Body of pancreas (tissue), 4 donors: Measurements from ENCODE around the gene LMOD1. TPM values are rescaled to one million over a fixed set of nuclear protein-coding genes. Genes with fewer than 3 reads are reported as not detected.

Source experiments
- ATAC-seq: fragments of 150-250 bp; one replicate; pipeline ENCODE4 v1.9.1; 2016
- DNase-seq, 4 donors: peaks; one replicate each; pipeline ENCODE4 v3.0.0-alpha.2; 2019
- H3K27ac ChIP-seq, 4 donors: fragments of 200-600 bp; sonication (generic); 1 replicate in 3 of 4; 2 replicates in 1 of 4; pipeline versions ENCODE4 v1.5.1 to v1.6.1; 2016 to 2019; ENCODE audit warnings: mild to moderate bottlenecking in 1 of 4, mixed read lengths in 1 of 4, moderate library complexity in 1 of 4
- H3K27me3 ChIP-seq, 2 donors: fragments of 200-600 bp; sonication (generic); one replicate each; pipeline ENCODE4 v1.6.0; 2016; ENCODE audit warnings: mild to moderate bottlenecking in 1 of 2
- H3K36me3 ChIP-seq, 2 donors: fragments of 200-600 bp; sonication (generic); replicated peaks in 1 of 2; 2 replicates each; pipeline ENCODE4 v1.5.1; 2016; ENCODE audit warnings: low read depth in 2 of 2; ENCODE audit not compliant: insufficient read depth in 1 of 2
- H3K4me1 ChIP-seq: fragments of 200-600 bp; sonication (generic); one replicate; pipeline ENCODE4 v1.6.0; 2016
- H3K4me3 ChIP-seq, 2 donors: fragments of 200-600 bp; sonication (generic); 1 replicate in 1 of 2; 2 replicates in 1 of 2; pipeline ENCODE4 v1.5.1; 2016 to 2019
- H3K9me3 ChIP-seq, 3 donors: fragments of 200-600 bp; sonication (generic); 1 replicate in 2 of 3; 2 replicates in 1 of 3; pipeline ENCODE4 v1.5.1; 2016
- CTCF ChIP-seq, 7 experiments: fragments of 450-650 bp in 4 of 7; fragments of 200-600 bp in 3 of 7; sonication (generic) in 3 of 7; IDR thresholded peaks; one replicate each; pipeline ENCODE4 v1.5.1; 2016 to 2019; ENCODE audit warnings: antibody characterized with exemption in 7 of 7
- POLR2A ChIP-seq, 3 donors: fragments of 450-650 bp; IDR thresholded peaks; one replicate each; pipeline ENCODE4 v1.6.1; 2016; ENCODE audit warnings: antibody characterized with exemption in 3 of 3, mild to moderate bottlenecking in 2 of 3
- WGBS, 2 donors: methylation state at CpG; one replicate each; pipeline ENCODE4 v1.1.5; 2017; 5-methylcytosine and 5-hydroxymethylcytosine counted together
- intact Hi-C: fragments of 100-400 bp; cut with DNase I; formaldehyde crosslinking; loops from one replicate; pipeline ENCODE4 v1.15.1; 2023
- total RNA-seq, 2 donors: library from RNA; depleted of rRNA; stranded (reverse); fragments of >200 nt; gene quantifications; one replicate each; pipeline ENCODE4 v1.1.0, GENCODE V29; 2016

The LMOD1 gene
- total RNA-seq, 2 donors from 2014 or later, result 14.8 to 16.9 TPM

- peak; percentile 46 to 66 (median 54) for DNase-seq
- Histone ChIP-seq H3K27ac (peak overlapping the region in 2 of 4 donors; percentile 40 to 48), H3K4me1 (peaks cover 18% of the 10 kb centered on the region), H3K4me3 (no peak overlapping the region), H3K9me3 (no peaks in the 10 kb centered on the region), H3K27me3 (no peaks in the 10 kb centered on the region), H3K36me3 (no peaks in the 10 kb centered on the region)
- no peak for TF ChIP-seq CTCF (IDR thresholded peaks at IDR 0.05)
- TF ChIP-seq POLR2A (IDR thresholded peaks at IDR 0.05), result no peak
- peak; percentile 41 for ATAC-seq
- intact Hi-C loops, result no loop called here
- 12 to 15% methylated on average over 7 of the region's 7 CpGs for WGBS, 2 donors
These were observed 62.6 kb downstream of the LMOD1 start for GRCh38 chr1:201883786-201884185.

DNA sequence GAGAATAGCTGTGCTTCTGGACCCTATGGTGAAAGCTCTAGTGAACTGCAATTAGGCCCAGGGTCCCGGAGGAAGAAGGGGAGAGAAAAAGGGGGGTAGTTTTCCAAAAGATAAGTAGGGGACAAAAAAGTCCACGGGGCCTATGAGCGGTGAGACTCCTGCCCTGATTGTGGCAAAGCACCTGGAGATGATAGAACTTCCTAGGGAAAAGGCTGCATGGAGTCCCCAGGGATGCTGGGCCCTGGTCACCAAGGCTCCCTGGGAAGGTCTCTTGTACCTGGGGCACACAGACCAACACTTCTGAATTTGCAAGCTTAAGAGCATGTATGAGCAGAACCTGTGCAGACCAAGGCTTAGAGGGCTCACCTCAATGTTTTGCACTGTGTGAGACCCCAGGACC lies 63.1 kb downstream of the LMOD1 start:
- DNase-seq (no peak), ATAC-seq (no peak)
- TF ChIP-seq POLR2A (IDR thresholded peaks at IDR 0.05) (no peak), CTCF (IDR thresholded peaks at IDR 0.05) (no peak)
- Histone ChIP-seq H3K36me3 (no peaks in the 10 kb centered on the region), H3K4me1 (peaks cover 16% of the 10 kb centered on the region), H3K27ac (peak overlapping the region in 1 of 4 donors; percentile 40), H3K27me3 (no peaks in the 10 kb centered on the region), H3K4me3 (no peak overlapping the region), H3K9me3 (no peaks in the 10 kb centered on the region)
- intact Hi-C loops, result no loop called here
- 66 to 78% methylated on average over 3 of the region's 3 CpGs for WGBS, 2 donors

DNA sequence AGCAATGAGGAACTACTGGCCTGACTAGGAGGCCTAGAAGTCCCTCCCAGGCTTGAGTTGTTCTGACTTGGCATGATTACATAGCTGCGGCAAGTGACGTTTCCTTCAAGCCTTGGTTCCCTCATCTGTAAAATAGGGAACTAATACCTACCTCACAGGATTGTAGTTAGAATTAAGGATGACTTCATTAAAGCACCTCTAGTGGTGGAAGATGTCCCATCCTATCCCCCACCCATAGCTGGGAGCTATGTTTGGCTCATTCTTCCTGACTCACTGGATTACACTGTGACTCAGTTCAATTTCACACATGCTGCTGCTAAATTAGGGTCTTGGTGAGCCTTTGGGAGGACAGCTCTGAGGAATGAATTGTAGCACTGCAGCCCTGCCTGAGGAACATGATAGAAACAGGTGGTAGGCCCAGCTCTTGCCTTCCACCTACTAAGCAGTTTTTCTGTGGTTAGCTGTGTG lies 63.6 kb downstream of the LMOD1 start:
- H3K9me3 ChIP-seq, result no peaks in the 10 kb centered on the region
- WGBS, 2 donors, result 66 to 72% methylated on average over 2 of the region's 2 CpGs
- DNase-seq (peak in 1 of 4 donors; percentile 49), ATAC-seq (no peak)
- H3K27ac ChIP-seq, result no peak overlapping the region
- H3K4me3 ChIP-seq, result no peak overlapping the region
- intact Hi-C loops, result no loop called here
- peaks cover 16% of the 10 kb centered on the region for H3K4me1 ChIP-seq
- no peaks in the 10 kb centered on the region for H3K27me3 ChIP-seq
- H3K36me3 ChIP-seq, result no peaks in the 10 kb centered on the region
- no peak for TF ChIP-seq CTCF (IDR thresholded peaks at IDR 0.05)
- no peak for TF ChIP-seq POLR2A (IDR thresholded peaks at IDR 0.05)

DNA sequence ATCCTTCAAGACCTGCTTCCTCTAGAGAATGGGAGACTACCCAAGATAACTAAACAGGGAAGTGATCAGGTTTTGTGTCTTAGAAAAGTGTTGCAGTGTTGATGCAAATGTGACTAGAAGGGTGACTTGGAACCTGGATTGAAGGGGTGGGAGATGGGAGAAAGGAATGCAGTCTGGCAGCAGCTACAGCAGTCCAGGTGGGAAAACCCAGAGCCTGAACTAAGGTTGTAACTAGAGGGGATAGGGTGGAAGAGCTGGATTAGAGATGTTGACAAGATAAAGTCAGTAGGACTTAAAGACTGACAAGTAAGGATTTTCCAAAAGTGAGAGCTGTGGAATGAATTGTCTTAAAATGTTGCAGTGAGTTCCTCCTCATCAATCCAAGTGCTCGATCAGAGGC lies 64.7 kb downstream of the LMOD1 start:
- Histone ChIP-seq H3K36me3 (no peaks in the 10 kb centered on the region), H3K9me3 (no peaks in the 10 kb centered on the region), H3K27me3 (no peaks in the 10 kb centered on the region), H3K4me3 (no peak overlapping the region), H3K4me1 (peaks cover 16% of the 10 kb centered on the region), H3K27ac (no peak overlapping the region)
- 64 to 87% methylated on average over 1 of the region's 1 CpG for WGBS, 2 donors
- DNase-seq (no peak), ATAC-seq (no peak)
- TF ChIP-seq CTCF (IDR thresholded peaks at IDR 0.05), result no peak
- intact Hi-C loops, result no loop called here

GRCh38 chr1:201880928-201881571 lies 65.3 kb downstream of the LMOD1 start:
- no peak for TF ChIP-seq POLR2A (IDR thresholded peaks at IDR 0.05)
- no peak for TF ChIP-seq CTCF (IDR thresholded peaks at IDR 0.05)
- no peaks in the 10 kb centered on the region for H3K27me3 ChIP-seq
- H3K4me1 ChIP-seq, result peaks cover 16% of the 10 kb centered on the region
- ATAC-seq (no peak), DNase-seq (no peak)
- H3K36me3 ChIP-seq, result no peaks in the 10 kb centered on the region
- intact Hi-C loops, result no loop called here
- H3K4me3 ChIP-seq, result no peak overlapping the region
- WGBS, 2 donors, result 61 to 65% methylated on average over 6 of the region's 6 CpGs
- H3K27ac ChIP-seq, result no peak overlapping the region
- no peaks in the 10 kb centered on the region for H3K9me3 ChIP-seq
